ENCODE measurements around the gene SYNDIG1L.

GRCh38 chr14:74423246-74423645 is 2.8 kb downstream of the SYNDIG1L start:
- no peak for TF ChIP-seq RFX5 (IDR thresholded peaks at IDR 0.05; ENCODE audit: borderline replicate concordance, low read depth, low read length)
- TF ChIP-seq ATF2 (IDR thresholded peaks at IDR 0.05; ENCODE audit: low read length) = no peak
- TF ChIP-seq, protein P1, sequence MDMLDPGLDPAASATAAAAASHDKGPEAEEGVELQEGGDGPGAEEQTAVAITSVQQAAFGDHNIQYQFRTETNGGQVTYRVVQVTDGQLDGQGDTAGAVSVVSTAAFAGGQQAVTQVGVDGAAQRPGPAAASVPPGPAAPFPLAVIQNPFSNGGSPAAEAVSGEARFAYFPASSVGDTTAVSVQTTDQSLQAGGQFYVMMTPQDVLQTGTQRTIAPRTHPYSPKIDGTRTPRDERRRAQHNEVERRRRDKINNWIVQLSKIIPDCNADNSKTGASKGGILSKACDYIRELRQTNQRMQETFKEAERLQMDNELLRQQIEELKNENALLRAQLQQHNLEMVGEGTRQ (IDR thresholded peaks at IDR 0.05; ENCODE audit: low read length) = no peak
- TF ChIP-seq TAF7 (optimal IDR thresholded peaks at IDR 0.05; ENCODE audit: borderline replicate concordance, low read depth, low read length) = no peak
- TF ChIP-seq, protein P2, sequence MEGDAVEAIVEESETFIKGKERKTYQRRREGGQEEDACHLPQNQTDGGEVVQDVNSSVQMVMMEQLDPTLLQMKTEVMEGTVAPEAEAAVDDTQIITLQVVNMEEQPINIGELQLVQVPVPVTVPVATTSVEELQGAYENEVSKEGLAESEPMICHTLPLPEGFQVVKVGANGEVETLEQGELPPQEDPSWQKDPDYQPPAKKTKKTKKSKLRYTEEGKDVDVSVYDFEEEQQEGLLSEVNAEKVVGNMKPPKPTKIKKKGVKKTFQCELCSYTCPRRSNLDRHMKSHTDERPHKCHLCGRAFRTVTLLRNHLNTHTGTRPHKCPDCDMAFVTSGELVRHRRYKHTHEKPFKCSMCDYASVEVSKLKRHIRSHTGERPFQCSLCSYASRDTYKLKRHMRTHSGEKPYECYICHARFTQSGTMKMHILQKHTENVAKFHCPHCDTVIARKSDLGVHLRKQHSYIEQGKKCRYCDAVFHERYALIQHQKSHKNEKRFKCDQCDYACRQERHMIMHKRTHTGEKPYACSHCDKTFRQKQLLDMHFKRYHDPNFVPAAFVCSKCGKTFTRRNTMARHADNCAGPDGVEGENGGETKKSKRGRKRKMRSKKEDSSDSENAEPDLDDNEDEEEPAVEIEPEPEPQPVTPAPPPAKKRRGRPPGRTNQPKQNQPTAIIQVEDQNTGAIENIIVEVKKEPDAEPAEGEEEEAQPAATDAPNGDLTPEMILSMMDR (IDR thresholded peaks at IDR 0.05; ENCODE audit: control extremely low read depth in 1 of 3, insufficient read depth in 1 of 3, low read depth in 1 of 3, low read length in 3 of 3) = no peak
- TF ChIP-seq SIN3A (conservative IDR thresholded peaks at IDR 0.05 in 1 of 2, IDR thresholded peaks at IDR 0.05 in 1 of 2; ENCODE audit: low read depth in 1 of 2, low read length in 2 of 2) = no peak
- no peak for TF ChIP-seq HDAC2 (IDR thresholded peaks at IDR 0.05; ENCODE audit: borderline replicate concordance in 1 of 2, low read depth in 2 of 2, low read length in 2 of 2)
- TF ChIP-seq CREB1 (IDR thresholded peaks at IDR 0.05) = no peak
- TF ChIP-seq POLR2AphosphoS5 (IDR thresholded peaks at IDR 0.05; ENCODE audit: low read depth, low read length) = no peak
- no peak for TF ChIP-seq POLR2A (IDR thresholded peaks at IDR 0.05; ENCODE audit: control extremely low read depth in 1 of 2, low read depth in 2 of 2, low read length in 2 of 2)
- TF ChIP-seq YY1 (IDR thresholded peaks at IDR 0.05; ENCODE audit: low read depth, low read length) = no peak
- TF ChIP-seq CEBPB (IDR thresholded peaks at IDR 0.05; ENCODE audit: low read depth, low read length) = no peak
- TF ChIP-seq RBBP5 (IDR thresholded peaks at IDR 0.05; ENCODE audit: borderline replicate concordance, low read depth, low read length) = no peak
- no peak for TF ChIP-seq MAX (IDR thresholded peaks at IDR 0.05)

Data from H1 (cell line).